ENCODE measurements around the gene SIRPA. TPM values are rescaled to one million over a fixed set of nuclear protein-coding genes. Genes with fewer than 3 reads are reported as not detected.
A peak's percentile ranks its signal among the peaks of the same experiment; 100 is the strongest.

The SIRPA gene
- total and polyA plus RNA-seq, 5 donors = 19.5 to 45.2 (median 29.0) TPM

DNA sequence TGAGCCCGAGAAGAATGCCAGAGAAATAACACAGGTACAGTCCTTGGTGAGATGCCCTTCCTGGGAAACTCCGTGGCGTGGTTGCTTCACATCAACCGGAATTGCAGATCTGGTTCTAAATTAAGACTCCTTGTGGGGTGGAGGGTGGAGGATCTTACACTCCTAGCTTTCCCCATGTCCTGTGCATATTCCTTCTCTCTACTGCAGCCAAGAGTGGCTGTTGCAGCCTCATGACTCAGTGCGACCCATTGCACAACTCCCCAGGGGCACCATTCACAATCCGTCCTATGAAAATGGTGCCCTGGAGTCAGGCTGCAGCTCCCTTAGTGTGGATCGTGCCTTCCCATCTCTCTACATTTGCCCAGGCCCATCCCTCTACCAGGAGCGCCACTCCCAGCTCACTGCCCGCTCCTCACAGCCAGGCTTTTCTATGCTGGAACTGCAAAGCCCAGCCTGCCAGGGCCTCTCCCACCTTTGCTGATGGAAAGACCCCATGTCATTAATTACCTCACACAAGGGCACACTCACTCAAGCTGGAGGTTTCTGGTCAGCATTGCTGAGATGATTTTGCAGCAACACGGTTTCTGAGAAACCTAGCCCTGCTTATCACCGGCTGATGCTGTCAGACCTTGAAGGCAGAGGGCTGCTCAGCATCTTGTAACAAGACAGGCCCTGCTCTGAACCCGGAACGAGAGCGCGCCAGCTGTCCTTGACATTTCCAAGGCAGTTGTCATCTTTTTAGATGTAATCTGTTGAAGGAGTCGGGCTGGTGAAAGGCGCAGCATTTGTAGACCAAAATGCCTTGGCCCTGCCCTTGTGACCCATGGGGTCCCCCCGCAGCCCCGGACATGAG is 39.7 kb downstream of the SIRPA start:
- no peak overlapping the region for H3K4me3 ChIP-seq (ENCODE audit: low read length)
- no peaks in the 10 kb centered on the region for H3K27me3 ChIP-seq (ENCODE audit: control insufficient read depth, insufficient read depth)
- peak; percentile 78 to 83 for ATAC-seq
- DNase-seq = peak; percentile 89 to 94 (median 91)
- H3K27ac ChIP-seq (ENCODE audit: low read length) = peak overlapping the region; percentile 83
- WGBS = 41% methylated on average over 19 of the region's 19 CpGs
- peaks cover 11% of the 10 kb centered on the region for H3K4me1 ChIP-seq (ENCODE audit: control insufficient read depth, insufficient read depth, low read length)
- intact Hi-C loops (cut with DNase I) = loop anchor here in 1 of 4 donors (5.0 kb wide), 1 partner anchor 38 kb away; the partner anchor contains the start of gene SIRPA
- no peaks in the 10 kb centered on the region for H3K9me3 ChIP-seq (ENCODE audit: control insufficient read depth, low read length)

DNA sequence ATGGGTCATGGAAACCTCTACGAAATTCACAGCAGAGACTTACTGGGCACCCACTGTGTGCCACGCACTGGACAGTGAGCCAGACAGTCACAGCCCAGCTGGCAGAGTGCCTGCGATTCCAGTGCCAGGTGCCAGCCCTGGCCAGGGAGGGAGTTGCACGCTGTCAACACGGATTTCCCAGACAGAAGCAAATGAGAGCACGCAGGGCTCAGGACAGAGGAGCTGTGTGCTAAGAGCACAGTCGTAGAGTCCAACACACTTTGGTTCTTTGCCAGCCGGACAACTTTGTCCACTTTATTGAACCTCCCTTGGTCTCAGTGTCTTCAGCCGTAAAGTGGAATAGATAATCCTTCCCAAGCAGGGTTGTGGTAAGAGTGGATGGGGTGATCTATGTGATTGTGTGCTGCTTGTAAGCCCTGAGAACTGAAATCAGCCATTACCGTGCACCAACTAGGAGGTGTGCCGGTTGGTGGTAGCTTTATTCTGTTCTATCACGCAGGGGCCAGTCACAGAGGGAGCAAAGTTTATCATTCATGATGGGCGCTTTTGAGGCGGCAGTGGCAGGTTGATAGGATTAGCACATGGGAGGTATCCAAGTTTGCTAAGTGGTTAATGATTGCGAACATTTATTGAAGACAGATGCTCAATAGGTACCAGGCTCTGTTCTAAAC is 40.6 kb downstream of the SIRPA start:
- intact Hi-C loops (cut with DNase I) = loop anchor here in 1 of 4 donors (5.0 kb wide), 1 partner anchor 39 kb away; the partner anchor contains the start of gene SIRPA
- H3K4me3 ChIP-seq (ENCODE audit: low read length) = no peak overlapping the region
- peak; percentile 71 to 76 for ATAC-seq
- peak; percentile 77 to 91 (median 87) for DNase-seq
- no peaks in the 10 kb centered on the region for H3K27me3 ChIP-seq (ENCODE audit: control insufficient read depth, insufficient read depth)
- H3K9me3 ChIP-seq (ENCODE audit: control insufficient read depth, low read length) = no peaks in the 10 kb centered on the region
- WGBS = 53% methylated on average over 15 of the region's 15 CpGs
- H3K27ac ChIP-seq (ENCODE audit: low read length) = peak overlapping the region; percentile 83
- peaks cover 11% of the 10 kb centered on the region for H3K4me1 ChIP-seq (ENCODE audit: control insufficient read depth, insufficient read depth, low read length)

DNA sequence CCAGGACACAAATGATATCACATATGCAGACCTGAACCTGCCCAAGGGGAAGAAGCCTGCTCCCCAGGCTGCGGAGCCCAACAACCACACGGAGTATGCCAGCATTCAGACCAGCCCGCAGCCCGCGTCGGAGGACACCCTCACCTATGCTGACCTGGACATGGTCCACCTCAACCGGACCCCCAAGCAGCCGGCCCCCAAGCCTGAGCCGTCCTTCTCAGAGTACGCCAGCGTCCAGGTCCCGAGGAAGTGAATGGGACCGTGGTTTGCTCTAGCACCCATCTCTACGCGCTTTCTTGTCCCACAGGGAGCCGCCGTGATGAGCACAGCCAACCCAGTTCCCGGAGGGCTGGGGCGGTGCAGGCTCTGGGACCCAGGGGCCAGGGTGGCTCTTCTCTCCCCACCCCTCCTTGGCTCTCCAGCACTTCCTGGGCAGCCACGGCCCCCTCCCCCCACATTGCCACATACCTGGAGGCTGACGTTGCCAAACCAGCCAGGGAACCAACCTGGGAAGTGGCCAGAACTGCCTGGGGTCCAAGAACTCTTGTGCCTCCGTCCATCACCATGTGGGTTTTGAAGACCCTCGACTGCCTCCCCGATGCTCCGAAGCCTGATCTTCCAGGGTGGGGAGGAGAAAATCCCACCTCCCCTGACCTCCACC is 42.2 kb downstream of the SIRPA start:
- DNase-seq (no peak), ATAC-seq (no peak)
- H3K27me3 ChIP-seq (ENCODE audit: control insufficient read depth, insufficient read depth) = no peaks in the 10 kb centered on the region
- peaks cover 15% of the 10 kb centered on the region for H3K4me1 ChIP-seq (ENCODE audit: control insufficient read depth, insufficient read depth, low read length)
- intact Hi-C loops (cut with DNase I) = loop anchor here in 1 of 4 donors (5.0 kb wide), 1 partner anchor 40 kb away; the partner anchor contains the start of gene SIRPA
- WGBS = 89% methylated on average over 25 of the region's 25 CpGs
- H3K9me3 ChIP-seq (ENCODE audit: control insufficient read depth, low read length) = no peaks in the 10 kb centered on the region
- no peak overlapping the region for H3K27ac ChIP-seq (ENCODE audit: low read length)
- H3K4me3 ChIP-seq (ENCODE audit: low read length) = no peak overlapping the region

DNA sequence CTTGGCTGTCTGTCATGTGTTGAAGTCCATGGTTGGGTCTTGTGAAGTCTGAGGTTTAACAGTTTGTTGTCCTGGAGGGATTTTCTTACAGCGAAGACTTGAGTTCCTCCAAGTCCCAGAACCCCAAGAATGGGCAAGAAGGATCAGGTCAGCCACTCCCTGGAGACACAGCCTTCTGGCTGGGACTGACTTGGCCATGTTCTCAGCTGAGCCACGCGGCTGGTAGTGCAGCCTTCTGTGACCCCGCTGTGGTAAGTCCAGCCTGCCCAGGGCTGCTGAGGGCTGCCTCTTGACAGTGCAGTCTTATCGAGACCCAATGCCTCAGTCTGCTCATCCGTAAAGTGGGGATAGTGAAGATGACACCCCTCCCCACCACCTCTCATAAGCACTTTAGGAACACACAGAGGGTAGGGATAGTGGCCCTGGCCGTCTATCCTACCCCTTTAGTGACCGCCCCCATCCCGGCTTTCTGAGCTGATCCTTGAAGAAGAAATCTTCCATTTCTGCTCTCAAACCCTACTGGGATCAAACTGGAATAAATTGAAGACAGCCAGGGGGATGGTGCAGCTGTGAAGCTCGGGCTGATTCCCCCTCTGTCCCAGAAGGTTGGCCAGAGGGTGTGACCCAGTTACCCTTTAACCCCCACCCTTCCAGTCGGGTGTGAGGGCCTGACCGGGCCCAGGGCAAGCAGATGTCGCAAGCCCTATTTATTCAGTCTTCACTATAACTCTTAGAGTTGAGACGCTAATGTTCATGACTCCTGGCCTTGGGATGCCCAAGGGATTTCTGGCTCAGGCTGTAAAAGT is 43.5 kb downstream of the SIRPA start:
- 83% methylated on average over 14 of the region's 14 CpGs for WGBS
- intact Hi-C loops (cut with DNase I) = loop anchor here in 1 of 4 donors (5.0 kb wide), 1 partner anchor 41 kb away; the partner anchor contains the start of gene SIRPA

DNA sequence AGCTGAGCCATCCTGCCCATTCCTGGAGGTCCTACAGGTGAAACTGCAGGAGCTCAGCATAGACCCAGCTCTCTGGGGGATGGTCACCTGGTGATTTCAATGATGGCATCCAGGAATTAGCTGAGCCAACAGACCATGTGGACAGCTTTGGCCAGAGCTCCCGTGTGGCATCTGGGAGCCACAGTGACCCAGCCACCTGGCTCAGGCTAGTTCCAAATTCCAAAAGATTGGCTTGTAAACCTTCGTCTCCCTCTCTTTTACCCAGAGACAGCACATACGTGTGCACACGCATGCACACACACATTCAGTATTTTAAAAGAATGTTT is 44.0 kb downstream of the SIRPA start:
- H3K4me3 ChIP-seq (ENCODE audit: low read length) = no peak overlapping the region
- no peak for DNase-seq
- ATAC-seq = no peak
- peaks cover 18% of the 10 kb centered on the region for H3K4me1 ChIP-seq (ENCODE audit: control insufficient read depth, insufficient read depth, low read length)
- H3K27me3 ChIP-seq (ENCODE audit: control insufficient read depth, insufficient read depth) = no peaks in the 10 kb centered on the region
- intact Hi-C loops (cut with DNase I) = loop anchor here in 1 of 4 donors (5.0 kb wide), 1 partner anchor 42 kb away; the partner anchor contains the start of gene SIRPA
- WGBS = 77% methylated on average over 4 of the region's 4 CpGs
- no peak overlapping the region for H3K27ac ChIP-seq (ENCODE audit: low read length)
- no peaks in the 10 kb centered on the region for H3K9me3 ChIP-seq (ENCODE audit: control insufficient read depth, low read length)

More for the DNA sequence above, 43.5 kb downstream of the SIRPA start:
- H3K4me3 ChIP-seq (ENCODE audit: low read length) = no peak overlapping the region
- peaks cover 18% of the 10 kb centered on the region for H3K4me1 ChIP-seq (ENCODE audit: control insufficient read depth, insufficient read depth, low read length)
- DNase-seq (no peak), ATAC-seq (no peak)
- H3K9me3 ChIP-seq (ENCODE audit: control insufficient read depth, low read length) = no peaks in the 10 kb centered on the region
- H3K27ac ChIP-seq (ENCODE audit: low read length) = no peak overlapping the region
- H3K27me3 ChIP-seq (ENCODE audit: control insufficient read depth, insufficient read depth) = no peaks in the 10 kb centered on the region

DNA sequence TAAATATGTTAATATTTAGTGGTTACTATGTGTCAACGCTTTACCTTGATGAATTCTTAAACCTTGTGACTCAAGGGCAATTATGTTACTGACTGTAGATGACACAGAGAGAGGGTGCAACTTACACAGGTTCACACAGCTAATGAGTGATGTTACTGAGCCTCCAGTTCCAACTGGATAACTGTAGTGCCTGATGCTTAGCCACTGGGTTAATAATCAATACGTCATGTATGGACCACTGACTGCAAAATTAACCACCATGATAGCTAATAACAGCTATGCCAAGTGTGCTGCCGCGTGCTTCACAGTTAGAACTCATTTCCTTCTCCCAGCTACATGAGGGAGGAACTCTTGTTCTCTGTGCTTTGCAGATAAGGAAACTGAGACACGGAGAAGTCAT is 45.4 kb downstream of the SIRPA start:
- Histone ChIP-seq H3K4me3 (ENCODE audit: low read length) (no peak overlapping the region), H3K27me3 (ENCODE audit: control insufficient read depth, insufficient read depth) (no peaks in the 10 kb centered on the region), H3K9me3 (ENCODE audit: control insufficient read depth, low read length) (no peaks in the 10 kb centered on the region), H3K27ac (ENCODE audit: low read length) (no peak overlapping the region), H3K4me1 (ENCODE audit: control insufficient read depth, insufficient read depth, low read length) (peaks cover 13% of the 10 kb centered on the region)
- intact Hi-C loops (cut with DNase I) = loop anchor here in 2 of 4 donors (10.0 kb wide), 1 partner anchor 136 kb away; no protein-coding TSS in a partner anchor
- WGBS = 65% methylated on average over 5 of the region's 5 CpGs
- ATAC-seq = no peak
- no peak for DNase-seq

DNA sequence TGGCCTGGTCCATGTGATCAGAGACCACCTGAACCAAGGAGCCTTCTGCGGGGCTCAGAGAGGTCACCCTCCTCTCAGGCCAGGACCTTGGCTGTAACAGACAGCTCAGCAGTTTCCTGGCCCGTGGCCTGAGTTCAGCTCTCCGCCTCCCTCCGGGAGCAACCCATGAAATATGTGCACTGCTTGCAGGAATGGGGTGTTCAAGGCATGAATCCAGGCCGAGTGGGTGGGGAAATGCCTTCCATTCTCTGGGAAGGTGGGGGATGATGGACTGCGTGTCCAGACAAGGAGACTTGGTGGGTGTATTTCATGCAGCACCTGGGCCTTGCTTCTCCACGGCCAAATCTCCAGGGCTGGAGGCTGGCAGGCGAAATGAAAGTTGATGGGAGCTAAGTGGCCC is 46.0 kb downstream of the SIRPA start:
- intact Hi-C loops (cut with DNase I) = loop anchor here in 2 of 4 donors (10.0 kb wide), 1 partner anchor 136 kb away; no protein-coding TSS in a partner anchor
- Histone ChIP-seq H3K27ac (ENCODE audit: low read length) (no peak overlapping the region), H3K27me3 (ENCODE audit: control insufficient read depth, insufficient read depth) (no peaks in the 10 kb centered on the region), H3K9me3 (ENCODE audit: control insufficient read depth, low read length) (no peaks in the 10 kb centered on the region), H3K4me3 (ENCODE audit: low read length) (no peak overlapping the region), H3K4me1 (ENCODE audit: control insufficient read depth, insufficient read depth, low read length) (peaks cover 10% of the 10 kb centered on the region)
- WGBS = 37% methylated on average over 8 of the region's 8 CpGs
- peak; percentile 51 to 76 (median 67) for DNase-seq
- peak in 1 of 2 donors; percentile 7 for ATAC-seq

DNA sequence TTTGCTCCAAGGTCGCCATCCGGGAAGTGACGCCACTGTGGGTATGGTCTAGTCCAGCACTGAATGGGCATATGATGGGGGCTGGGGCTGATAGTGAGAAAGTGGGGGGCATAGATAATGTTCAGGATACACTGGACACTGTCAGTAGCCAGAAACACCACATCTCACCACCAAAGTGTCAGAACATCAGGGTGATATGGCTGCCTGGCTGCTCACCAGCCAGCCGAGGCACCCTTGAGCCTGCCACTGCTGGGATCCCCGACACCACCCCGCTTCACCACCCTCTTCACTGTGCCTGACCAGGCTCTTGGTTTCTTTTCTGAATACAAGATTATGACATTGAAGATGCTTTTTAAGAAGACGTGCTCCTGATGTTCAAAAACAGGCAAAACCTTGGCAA is 46.9 kb downstream of the SIRPA start:
- Histone ChIP-seq H3K27me3 (ENCODE audit: control insufficient read depth, insufficient read depth) (no peaks in the 10 kb centered on the region), H3K9me3 (ENCODE audit: control insufficient read depth, low read length) (no peaks in the 10 kb centered on the region), H3K4me3 (ENCODE audit: low read length) (no peak overlapping the region), H3K4me1 (ENCODE audit: control insufficient read depth, insufficient read depth, low read length) (peaks cover 8% of the 10 kb centered on the region), H3K27ac (ENCODE audit: low read length) (no peak overlapping the region)
- peak; percentile 15 to 43 for ATAC-seq
- WGBS = 62% methylated on average over 7 of the region's 7 CpGs
- intact Hi-C loops (cut with DNase I) = loop anchor here in 2 of 4 donors (10.0 kb wide), 1 partner anchor 137 kb away; no protein-coding TSS in a partner anchor
- DNase-seq = peak in 2 of 3 donors; percentile 71 to 77

DNA sequence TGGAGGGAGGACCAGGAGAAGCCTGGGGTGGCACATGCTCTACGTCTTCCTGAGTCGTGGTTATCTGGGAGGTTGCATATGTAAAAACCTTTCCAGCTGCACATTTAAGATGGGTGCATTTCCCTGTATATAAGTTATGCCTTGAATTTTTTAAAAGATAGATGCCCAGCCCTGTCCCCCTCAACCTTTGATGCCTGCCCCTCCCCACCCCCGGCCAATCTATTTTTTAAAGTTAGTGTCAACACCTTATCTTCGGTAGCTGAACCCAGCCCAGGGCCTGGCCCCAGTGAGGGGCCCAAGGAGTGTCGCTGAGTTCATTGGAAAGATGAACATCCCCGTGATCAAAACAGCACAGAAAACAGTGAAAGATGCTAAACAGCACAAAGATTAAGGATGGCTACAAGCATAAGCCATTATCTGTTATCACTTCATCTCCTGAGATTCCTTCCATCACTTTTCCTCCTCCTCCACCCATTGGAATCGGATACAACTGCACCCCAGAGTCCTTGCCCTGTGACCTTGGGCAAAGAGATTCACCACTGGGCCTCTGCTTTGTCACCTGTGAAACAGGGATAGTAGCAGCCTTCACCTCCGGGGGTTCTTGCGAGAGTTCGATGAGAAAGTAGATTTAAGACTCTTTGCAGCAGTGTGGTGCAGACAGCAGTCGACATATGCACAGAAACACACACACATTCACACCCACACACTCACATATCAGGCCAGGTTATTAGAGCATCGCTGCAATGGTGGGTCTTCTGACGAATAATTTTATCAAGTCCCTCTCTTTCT is 47.5 kb downstream of the SIRPA start:
- H3K9me3 ChIP-seq (ENCODE audit: control insufficient read depth, low read length) = no peaks in the 10 kb centered on the region
- intact Hi-C loops (cut with DNase I) = loop anchor here in 2 of 4 donors (10.0 kb wide), 1 partner anchor 138 kb away; no protein-coding TSS in a partner anchor
- no peak overlapping the region for H3K4me3 ChIP-seq (ENCODE audit: low read length)
- H3K27ac ChIP-seq (ENCODE audit: low read length) = no peak overlapping the region
- H3K4me1 ChIP-seq (ENCODE audit: control insufficient read depth, insufficient read depth, low read length) = peaks cover 8% of the 10 kb centered on the region
- WGBS = 54% methylated on average over 13 of the region's 13 CpGs
- no peaks in the 10 kb centered on the region for H3K27me3 ChIP-seq (ENCODE audit: control insufficient read depth, insufficient read depth)
- no peak for DNase-seq
- ATAC-seq = no peak

All from right cardiac atrium (tissue), 5 donors.